ENCODE measurements around the gene KCNIP2. TPM values are rescaled to one million over a fixed set of nuclear protein-coding genes. Genes with fewer than 3 reads are reported as not detected.

KCNIP2 gene
- total RNA-seq, 2 donors from 2014 or later, result 2.8 to 3.0 TPM

- Histone ChIP-seq H3K27ac (ENCODE audit: low read depth, low read length) (no peak overlapping the region), H3K36me3 (ENCODE audit: control insufficient read depth, insufficient read depth, low read length) (no peaks in the 10 kb centered on the region), H3K9ac (ENCODE audit: extremely low read depth, low read length, poor library complexity, severe bottlenecking) (no peak overlapping the region), H3K4me1 (ENCODE audit: control insufficient read depth, insufficient read depth, low read length) (peaks cover 2% of the 10 kb centered on the region), H3K9me3 (ENCODE audit: control insufficient read depth, low read length) (no peaks in the 10 kb centered on the region), H3K4me3 (ENCODE audit: low read length) (no peak overlapping the region), H3K27me3 (ENCODE audit: control insufficient read depth, insufficient read depth, low read length, poor library complexity, severe bottlenecking) (no peaks in the 10 kb centered on the region)
- TF ChIP-seq CTCF (conservative IDR thresholded peaks at IDR 0.05), result no peak
- peaks cover 28% of the 10 kb centered on the region for H3K4me1 Mint-ChIP-seq
- 94 to 96% methylated on average over 11 to 13 of the region's 13 CpGs for WGBS, 2 experiments (ENCODE audit: insufficient coverage in 1 of 2, insufficient read length in 1 of 2)
- no peak overlapping the region for H3K4me3 Mint-ChIP-seq
- H3K27ac Mint-ChIP-seq, result no peak overlapping the region
- DNase-seq, result no peak
- no peaks in the 10 kb centered on the region for H3K27me3 Mint-ChIP-seq (ENCODE audit: insufficient read depth)
- H3K9me3 Mint-ChIP-seq, result no peaks in the 10 kb centered on the region
- peaks cover 7% of the 10 kb centered on the region for H3K36me3 Mint-ChIP-seq (ENCODE audit: low read depth)
These were observed 36.0 kb upstream of the KCNIP2 start for GRCh38 chr10:101879456-101880231.

GRCh38 chr10:101878869-101879268, 35.3 kb upstream of the KCNIP2 start:
- H3K4me1 Mint-ChIP-seq, result peaks cover 34% of the 10 kb centered on the region
- no peak overlapping the region for H3K9ac ChIP-seq (ENCODE audit: extremely low read depth, low read length, poor library complexity, severe bottlenecking)
- no peak overlapping the region for H3K4me3 Mint-ChIP-seq
- no peaks in the 10 kb centered on the region for H3K9me3 ChIP-seq (ENCODE audit: control insufficient read depth, low read length)
- peaks cover 7% of the 10 kb centered on the region for H3K36me3 Mint-ChIP-seq (ENCODE audit: low read depth)
- peaks cover 7% of the 10 kb centered on the region for H3K4me1 ChIP-seq (ENCODE audit: control insufficient read depth, insufficient read depth, low read length)
- 60 to 88% methylated on average over 3 of the region's 3 CpGs for WGBS, 2 experiments (ENCODE audit: insufficient coverage in 1 of 2, insufficient read length in 1 of 2)
- no peak for DNase-seq
- H3K4me3 ChIP-seq (ENCODE audit: low read length), result no peak overlapping the region
- H3K9me3 Mint-ChIP-seq, result no peaks in the 10 kb centered on the region
- TF ChIP-seq CTCF (conservative IDR thresholded peaks at IDR 0.05), result no peak
- H3K27ac ChIP-seq (ENCODE audit: low read depth, low read length), result no peak overlapping the region
- no peaks in the 10 kb centered on the region for H3K36me3 ChIP-seq (ENCODE audit: control insufficient read depth, insufficient read depth, low read length)
- no peaks in the 10 kb centered on the region for H3K27me3 ChIP-seq (ENCODE audit: control insufficient read depth, insufficient read depth, low read length, poor library complexity, severe bottlenecking)
- H3K27me3 Mint-ChIP-seq (ENCODE audit: insufficient read depth), result no peaks in the 10 kb centered on the region
- H3K27ac Mint-ChIP-seq, result peak overlapping the region; percentile 12

GRCh38 chr10:101875068-101875688, 31.6 kb upstream of the KCNIP2 start:
- Histone ChIP-seq H3K27me3 (ENCODE audit: control insufficient read depth, insufficient read depth, low read length, poor library complexity, severe bottlenecking) (no peaks in the 10 kb centered on the region), H3K4me3 (ENCODE audit: low read length) (no peak overlapping the region), H3K4me1 (ENCODE audit: control insufficient read depth, insufficient read depth, low read length) (peaks cover 7% of the 10 kb centered on the region), H3K36me3 (ENCODE audit: control insufficient read depth, insufficient read depth, low read length) (no peaks in the 10 kb centered on the region), H3K27ac (ENCODE audit: low read depth, low read length) (no peak overlapping the region), H3K9me3 (ENCODE audit: control insufficient read depth, low read length) (no peaks in the 10 kb centered on the region), H3K9ac (ENCODE audit: extremely low read depth, low read length, poor library complexity, severe bottlenecking) (no peak overlapping the region)
- no peak for TF ChIP-seq CTCF (conservative IDR thresholded peaks at IDR 0.05)
- no peaks in the 10 kb centered on the region for H3K9me3 Mint-ChIP-seq
- DNase-seq, result no peak
- H3K27me3 Mint-ChIP-seq (ENCODE audit: insufficient read depth), result no peaks in the 10 kb centered on the region
- H3K4me3 Mint-ChIP-seq, result peak overlapping the region; percentile 12
- peaks cover 27% of the 10 kb centered on the region for H3K4me1 Mint-ChIP-seq
- H3K27ac Mint-ChIP-seq, result peak overlapping the region; percentile 70
- peaks cover 7% of the 10 kb centered on the region for H3K36me3 Mint-ChIP-seq (ENCODE audit: low read depth)
- WGBS, 2 experiments (ENCODE audit: insufficient coverage in 1 of 2, insufficient read length in 1 of 2), result 89 to 99% methylated on average over 1 to 3 of the region's 3 CpGs

Measured in endodermal cell (in vitro differentiated cells).